NK-92 (cell line): ENCODE data around the gene ARRDC2.
"Not testable (repeated sequence)": the region's sequence is repeated elsewhere in the genome, so short reads cannot be mapped to it uniquely, and the experiment has no call there.

Source experiments
- DNase-seq: peaks from one replicate; lab custom pipeline; 2025; ENCODE audit not compliant: unreplicated experiment; lab: John Stamatoyannopoulos, UW

The ARRDC2 gene

DNA sequence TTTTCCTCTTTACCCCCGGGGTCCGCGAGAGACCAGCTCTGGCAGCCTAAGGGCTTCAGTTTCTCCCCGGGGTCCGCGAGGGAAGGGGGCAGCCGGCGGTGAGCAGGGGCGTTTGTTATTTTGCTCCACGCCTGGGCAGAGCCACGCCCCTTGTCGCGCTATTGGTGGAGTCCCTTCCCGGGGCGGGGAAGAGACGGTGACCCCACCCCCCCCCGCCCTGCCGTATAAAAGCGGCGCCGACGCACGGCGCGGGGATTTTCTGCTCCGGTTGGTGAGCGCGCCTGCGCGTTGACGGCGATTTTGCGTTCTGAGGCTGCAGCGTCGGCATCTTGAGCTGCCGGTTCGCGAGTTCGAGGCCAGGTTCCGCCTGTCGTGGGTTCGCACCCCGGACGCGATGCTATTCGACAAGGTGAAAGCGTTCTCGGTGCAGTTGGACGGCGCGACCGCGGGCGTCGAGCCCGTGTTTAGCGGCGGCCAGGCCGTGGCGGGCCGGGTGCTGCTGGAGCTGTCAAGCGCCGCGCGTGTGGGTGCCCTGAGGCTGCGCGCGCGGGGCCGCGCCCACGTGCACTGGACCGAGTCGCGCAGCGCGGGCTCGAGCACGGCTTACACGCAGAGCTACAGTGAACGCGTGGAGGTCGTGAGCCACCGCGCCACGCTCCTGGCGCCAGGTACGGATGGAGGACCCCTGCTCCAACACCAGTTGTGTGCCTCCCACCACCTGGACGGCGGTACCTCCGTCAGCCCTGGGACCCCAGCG is at the start of gene ARRDC2:
Gene ARRDC2, plus strand, starts transcription at position 254 of the 757 bp plus-strand sequence. Its CDS starts 141 bp downstream, at position 395.
- DNase-seq: peak; percentile 61

DNA sequence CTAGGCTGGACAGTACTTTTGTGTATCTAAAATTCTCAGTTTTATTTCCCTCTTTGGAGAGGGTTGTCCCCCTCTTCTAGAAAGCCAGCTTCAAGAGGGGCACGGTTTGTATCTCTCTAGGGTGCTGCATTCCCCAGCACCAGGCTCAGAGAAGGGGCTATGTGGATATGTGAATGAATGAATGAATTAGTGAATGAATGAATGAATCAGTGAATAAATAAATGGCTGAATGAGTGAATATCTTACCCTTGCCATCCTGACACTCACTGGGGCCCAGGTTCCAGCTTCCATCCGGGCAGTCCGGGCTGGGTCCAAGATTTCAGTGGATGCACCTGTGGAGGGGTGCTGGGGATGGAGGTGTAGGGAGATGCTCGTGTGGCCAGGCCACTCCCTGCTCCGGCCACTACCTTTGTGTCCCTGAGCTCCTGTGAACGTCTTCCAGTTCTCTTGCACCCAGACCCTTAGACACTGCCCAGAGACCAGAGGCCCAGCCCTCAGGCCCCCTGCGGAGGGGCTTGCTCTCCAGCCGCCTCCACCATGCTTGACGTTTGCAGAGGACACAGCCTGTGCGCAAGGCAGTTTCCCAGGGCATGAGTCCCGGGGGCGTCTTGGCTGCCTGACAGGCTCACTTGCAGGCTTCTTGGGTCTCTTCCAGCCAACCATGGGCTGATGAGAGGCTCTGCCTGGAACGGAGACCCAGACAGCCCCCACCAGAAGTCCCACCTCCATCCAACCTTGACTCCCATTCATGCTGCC is 43.9 kb upstream of the ARRDC2 start:
- DNase-seq: no peak

DNA sequence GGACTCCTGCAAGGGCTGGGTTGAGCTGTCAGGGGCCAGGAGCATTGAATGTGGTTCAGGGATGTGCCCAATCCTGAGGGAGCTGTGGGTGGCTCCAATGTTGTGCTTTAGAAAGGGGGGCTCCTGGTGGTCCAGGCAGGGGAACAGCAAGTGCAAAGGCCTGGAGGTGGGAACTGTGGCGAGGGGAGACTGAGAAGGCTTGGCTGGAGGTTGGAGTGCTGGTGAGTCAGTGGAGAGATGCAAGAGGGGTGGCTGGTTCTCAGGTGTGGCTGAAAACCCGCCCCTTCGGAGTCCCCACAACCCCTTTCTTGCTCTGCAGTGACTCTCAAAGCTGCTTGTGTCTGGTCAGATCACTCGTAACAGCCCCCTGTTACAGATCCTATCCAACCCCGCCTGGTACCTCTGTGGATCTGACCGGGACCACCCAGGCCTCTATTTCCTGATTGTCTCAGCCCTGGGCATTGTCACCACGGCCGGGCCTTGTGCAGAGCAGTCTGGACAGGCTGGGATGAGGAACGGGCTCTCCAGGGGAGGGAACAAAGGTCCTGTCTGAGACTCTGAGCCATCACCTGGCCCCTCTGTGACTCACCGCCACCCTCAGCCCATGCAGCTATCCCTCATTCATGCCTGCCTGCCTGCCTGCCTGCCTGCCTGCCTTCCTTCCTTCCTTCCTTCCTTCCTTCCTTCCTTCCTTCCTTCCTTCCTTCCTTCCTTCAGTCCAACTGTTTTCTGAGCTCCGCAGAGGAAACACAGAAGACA is 42.4 kb upstream of the ARRDC2 start:
- no peak for DNase-seq

DNA sequence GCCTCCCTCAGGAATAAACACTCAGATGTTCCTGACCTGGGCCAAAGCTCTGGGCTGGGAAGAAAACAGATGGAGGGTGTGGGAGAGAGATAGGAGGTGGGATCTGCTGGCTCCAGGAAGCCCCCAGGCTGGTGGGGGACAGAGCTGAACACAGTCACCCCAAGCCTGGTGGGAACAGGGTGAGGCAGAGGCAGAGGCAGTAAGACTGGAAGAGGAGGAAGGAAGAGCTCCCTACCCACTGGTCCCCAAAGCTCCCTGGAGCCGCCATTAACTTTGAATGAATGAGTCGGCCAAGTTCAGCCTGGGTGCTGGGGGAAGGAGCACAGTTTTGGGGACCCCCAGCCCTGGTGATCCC is 41.9 kb upstream of the ARRDC2 start:
- no peak for DNase-seq

DNA sequence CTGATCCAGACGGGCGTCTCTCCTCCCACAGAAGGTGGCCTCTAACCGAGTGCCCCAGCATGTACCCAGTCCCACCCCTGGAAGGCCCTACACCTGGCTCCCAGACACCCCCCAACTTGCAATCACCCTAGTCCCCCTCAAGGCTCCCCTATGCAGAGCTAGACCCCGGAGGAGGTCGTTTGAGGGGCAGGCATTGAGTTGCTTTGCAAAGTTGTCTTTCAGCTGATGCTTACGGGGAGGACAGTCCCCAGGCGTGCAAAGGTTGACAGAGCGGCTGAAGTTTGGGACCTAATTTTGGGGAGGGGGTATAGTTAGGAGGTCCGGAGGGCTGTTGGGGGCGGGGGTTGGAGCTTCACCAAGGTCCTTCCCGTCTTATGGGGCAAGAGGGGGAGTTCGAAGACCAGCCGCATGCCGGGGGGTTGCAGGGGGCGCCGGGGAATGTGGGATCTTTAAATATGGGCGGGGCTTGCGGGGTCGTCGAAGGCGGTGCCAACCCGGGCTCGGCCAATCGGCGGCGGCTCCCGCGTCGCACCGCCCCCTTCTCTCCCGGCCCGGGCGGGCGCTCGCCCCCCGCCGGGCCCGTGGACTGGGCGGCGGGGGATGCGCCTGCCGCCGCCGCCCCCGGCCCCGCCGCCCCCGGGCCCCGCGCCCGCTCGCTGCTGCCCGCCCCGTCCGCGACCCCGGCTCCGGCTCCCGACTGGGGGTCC is 41.3 kb upstream of the ARRDC2 start, which contains the start of gene KCNN1:
Gene KCNN1, plus strand, starts transcription at position 558 of the 707 bp plus-strand sequence. CDS start 6,782 bp downstream, outside the sequence.
- no peak for DNase-seq

DNA sequence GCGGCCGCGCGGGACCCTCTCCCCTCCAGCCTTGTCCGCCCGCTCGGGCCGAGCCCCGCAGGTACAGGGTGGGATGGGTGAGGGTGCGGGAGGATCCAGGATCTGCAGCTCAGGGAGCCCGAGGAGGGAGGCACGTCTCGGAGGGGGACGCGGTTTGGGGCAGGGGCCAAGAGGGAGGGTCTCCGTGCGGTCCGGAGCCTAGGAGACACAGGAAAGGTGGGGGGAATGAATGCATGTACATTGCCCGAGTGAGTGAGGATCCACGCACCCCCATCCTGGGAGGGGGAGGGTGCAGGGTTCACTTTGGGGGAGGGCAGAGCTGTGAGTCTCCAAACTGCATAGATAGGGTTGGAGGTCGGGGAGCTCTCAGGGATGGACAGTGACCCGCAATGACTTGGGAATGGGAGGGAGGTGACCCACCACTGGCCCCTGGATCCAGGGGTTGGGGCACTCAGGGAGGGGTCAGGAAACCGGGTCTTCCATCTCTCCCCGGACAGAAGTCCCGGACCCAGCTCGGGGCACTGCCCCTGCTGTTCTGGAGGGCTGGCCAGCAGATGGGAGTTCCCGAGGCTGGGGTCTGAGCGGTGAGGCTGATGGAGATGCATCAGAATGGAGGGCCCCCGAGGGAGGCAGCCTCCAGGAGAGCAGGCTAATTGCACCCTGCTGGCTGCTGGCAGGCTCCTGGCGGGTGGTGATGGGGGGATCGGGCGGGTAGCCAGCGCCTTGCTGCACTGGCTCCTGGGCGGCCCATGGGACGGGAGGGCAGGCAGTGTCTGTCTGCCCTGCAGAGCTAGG is 40.5 kb upstream of the ARRDC2 start:
- DNase-seq: no peak

DNA sequence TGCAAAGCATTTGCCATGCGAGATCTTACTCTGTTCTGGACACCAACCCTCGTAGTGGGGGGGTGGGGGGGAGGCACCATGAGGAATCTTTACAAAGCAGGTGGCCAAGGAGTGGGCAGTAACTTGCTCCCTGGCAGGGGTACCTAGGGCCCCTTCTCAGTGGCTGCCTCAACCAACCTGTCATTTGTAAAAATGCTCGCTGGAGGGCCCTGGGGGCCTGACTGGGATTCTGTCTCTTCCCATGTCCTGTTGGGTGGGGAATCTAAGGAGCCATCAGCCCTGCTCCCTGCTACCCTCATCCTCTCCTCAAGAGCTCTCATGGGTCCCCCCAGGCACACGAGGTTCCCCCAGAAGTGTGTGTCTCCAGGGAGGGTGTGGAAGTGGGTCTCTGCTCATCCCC is 39.6 kb upstream of the ARRDC2 start:
- DNase-seq: no peak

DNA sequence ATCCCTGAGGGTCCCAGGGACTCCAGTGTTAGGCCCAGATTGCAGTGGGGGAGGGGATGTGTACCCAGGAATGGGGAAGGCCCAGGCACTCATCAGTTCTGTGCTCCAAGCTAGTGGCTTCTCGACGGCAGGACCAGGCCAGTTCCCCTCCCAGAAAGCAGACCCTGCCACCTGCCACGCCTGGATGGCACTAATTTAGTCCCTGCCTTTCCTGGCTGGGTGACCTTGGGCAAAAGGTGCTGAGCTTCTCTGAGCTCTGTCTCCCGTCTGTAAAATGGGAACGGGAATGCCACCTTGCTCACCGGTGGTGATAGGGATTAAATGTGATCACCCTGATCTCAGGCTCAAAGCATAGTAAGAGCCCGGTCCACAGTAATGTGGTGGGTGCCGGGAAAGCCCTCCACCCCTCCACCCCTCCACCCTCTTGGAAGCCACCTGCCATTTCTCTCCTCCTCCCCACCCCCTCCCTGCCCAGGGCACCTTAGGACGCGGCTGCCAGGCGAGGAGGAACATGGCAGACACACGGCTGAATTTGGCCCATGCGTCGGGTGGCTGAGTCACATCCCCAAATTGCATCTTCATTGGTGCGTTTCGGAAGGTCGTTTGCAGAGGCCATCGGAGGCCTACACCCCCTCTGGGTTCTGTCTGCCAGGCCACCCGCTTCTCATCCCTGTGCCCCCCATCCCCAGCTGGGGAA is 38.7 kb upstream of the ARRDC2 start:
- DNase-seq: no peak

DNA sequence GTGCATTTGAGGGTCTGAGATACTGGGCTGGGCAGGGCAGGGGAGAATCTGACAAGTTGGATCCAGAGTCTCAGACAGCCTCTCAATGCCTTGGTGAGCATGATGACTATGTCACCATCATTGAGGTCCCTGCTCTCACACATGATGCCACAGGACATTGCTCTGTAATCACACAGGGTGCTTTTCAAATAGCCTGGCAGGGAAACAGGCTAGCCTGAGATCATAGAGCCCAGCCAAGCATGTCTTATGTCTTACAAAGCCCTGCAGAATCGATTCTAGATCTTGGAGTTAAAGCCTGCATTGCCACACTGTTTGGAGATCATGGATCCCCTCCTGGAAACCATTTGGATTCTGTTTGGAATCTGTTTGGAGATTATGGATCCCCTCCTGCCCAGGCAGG is 35.7 kb upstream of the ARRDC2 start:
- DNase-seq: no peak

DNA sequence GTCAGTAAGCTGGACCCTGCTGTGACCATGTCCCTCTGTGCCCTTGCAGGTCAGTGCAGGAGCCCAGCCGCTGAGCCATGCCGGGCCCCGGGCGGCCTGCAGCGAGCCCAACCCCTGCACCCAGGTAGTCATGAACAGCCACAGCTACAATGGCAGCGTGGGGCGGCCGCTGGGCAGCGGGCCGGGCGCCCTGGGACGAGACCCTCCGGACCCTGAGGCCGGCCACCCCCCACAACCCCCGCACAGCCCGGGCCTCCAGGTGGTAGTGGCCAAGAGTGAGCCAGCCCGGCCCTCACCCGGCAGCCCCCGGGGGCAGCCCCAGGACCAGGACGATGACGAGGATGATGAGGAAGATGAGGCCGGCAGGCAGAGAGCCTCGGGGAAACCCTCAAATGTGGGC is 34.2 kb upstream of the ARRDC2 start:
- DNase-seq: no peak

DNA sequence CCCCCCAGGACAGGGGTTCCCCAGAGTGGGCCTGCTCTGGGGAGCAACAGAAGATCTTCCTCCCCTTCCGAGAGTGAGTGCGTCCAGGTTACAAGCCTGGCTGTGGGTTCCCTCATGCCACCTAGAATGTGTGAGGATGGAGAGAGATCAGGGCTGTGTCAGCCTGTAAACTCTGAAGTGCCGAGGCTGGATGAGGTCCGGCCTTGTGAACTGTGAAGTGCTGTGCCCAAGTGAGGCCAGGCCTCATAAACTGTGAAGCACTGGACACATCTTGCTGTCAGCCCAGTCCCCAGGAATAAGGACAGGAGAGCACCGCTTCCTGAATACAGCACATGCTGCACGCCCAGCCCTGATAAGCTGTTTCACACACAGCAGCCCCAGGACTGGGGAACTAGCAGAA is 33.4 kb upstream of the ARRDC2 start:
- no peak for DNase-seq

DNA sequence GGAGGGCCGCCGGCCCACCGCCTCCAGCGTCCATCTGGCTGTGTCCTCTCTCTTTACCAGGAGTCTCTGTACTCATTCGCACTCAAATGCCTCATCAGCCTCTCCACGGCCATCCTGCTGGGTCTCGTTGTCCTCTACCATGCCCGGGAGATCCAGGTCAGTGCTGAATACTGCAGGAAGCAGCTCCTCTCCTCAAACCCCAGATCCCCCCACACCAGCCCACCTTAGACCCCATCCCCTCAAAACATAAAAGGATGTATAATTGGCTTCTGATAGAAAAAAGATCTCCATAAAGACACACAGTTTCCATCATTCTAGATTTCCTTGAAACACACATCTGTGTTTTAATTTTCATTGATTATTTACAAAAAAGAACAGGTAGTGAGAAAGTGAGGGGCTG is 32.9 kb upstream of the ARRDC2 start:
- no peak for DNase-seq

DNA sequence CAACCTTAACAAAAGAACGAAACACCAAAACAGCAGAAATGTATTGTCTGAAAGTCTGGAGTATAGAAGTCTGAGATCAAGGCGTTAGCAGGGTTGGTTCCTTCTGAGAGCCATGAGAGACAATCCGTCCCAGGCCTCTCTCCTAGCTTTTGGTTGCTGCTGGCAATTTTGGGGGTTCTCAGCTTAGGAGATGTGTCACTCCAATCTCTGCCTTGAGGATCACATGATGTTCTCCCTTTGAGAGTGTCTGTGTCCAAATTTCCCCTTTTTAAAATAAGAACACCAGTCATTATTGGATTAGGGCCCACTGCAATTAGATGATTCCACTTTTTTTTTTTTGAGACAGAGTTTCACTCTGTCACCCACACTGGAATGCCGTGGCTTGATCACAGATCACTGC is 30.9 kb upstream of the ARRDC2 start:
- no peak for DNase-seq

DNA sequence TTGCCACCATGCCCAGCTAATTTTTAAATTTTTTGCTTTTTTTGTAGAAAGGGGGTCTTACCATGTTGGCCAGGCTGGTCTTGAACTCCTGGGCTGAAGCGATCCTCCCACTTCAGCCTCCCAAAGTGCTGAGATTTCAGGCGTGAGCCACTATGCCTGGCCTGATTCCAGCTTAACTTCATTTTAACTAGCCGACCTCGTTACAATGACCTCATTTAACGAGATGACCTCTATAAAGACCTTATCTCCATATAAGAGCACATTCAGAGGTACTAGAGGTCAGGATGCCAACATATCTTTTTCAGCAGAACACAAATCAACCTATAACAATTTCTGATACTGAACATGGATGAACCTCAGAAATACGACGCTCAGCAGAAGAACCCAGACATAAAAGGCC is 30.5 kb upstream of the ARRDC2 start:
- DNase-seq: no peak

DNA sequence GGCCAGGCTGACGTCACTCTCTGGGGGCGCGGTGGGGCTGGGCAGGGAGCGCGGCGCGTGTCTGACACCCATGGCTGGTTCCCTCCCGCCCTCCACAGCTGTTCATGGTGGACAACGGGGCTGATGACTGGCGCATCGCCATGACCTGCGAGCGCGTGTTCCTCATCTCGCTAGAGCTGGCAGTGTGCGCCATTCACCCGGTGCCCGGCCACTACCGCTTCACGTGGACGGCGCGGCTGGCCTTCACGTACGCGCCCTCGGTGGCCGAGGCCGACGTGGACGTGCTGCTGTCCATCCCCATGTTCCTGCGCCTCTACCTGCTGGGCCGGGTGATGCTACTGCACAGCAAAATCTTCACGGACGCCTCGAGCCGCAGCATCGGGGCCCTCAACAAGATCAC is 26.4 kb upstream of the ARRDC2 start:
- no peak for DNase-seq

DNA sequence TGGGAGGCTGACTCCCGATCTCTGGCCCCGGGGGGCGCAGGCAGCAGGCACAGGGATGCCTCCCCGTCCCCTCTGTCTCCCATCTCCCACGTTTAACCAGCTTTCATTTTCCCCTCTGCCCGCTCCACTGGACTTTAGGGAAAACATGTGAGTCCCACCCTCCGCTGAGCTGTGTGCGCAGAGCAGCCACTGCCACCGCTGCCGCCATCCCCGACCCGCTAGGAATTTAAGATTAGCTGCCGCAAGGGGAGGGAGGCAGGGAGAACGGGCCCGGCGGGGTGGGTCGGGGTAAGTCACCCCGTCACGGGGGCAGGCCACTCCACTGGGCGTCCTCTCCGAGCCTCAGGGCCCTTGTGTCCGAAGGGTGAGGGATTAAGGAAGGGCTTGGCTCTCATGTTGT is 25.5 kb upstream of the ARRDC2 start:
- DNase-seq: no peak

DNA sequence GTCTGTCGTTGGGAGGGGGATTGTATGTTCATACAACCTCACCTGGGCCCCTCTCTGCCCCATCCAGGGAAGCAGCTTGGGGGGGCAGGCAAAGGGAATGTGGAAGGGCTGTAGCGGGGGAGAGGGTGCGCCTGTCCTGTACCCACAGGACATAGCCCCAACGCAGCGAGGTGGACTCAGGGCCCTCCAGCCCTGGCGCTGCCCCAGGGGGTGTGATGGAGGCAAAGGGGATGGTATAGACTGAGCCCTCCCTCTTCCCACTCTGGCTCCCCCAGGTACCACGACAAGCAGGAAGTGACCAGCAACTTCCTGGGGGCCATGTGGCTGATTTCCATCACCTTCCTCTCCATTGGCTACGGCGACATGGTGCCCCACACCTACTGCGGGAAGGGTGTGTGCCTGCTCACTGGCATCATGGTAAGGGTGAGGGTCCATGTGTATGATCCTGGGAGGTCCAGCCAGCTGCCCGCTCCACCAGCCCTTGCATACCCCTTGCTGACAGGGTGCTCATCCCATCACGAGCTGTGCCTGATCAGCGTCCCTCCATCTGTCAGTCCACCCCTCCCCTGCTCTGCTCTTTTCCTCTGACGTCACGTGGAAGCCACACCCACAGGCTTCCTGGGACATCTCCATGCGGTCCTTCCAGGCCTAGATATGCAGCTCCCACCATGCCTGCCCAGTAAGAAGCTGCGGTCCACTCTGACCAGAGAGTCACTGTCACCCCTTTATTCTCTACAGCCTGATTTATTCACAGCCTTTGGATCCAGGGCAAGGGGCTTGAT is 22.7 kb upstream of the ARRDC2 start:
- no peak for DNase-seq

DNA sequence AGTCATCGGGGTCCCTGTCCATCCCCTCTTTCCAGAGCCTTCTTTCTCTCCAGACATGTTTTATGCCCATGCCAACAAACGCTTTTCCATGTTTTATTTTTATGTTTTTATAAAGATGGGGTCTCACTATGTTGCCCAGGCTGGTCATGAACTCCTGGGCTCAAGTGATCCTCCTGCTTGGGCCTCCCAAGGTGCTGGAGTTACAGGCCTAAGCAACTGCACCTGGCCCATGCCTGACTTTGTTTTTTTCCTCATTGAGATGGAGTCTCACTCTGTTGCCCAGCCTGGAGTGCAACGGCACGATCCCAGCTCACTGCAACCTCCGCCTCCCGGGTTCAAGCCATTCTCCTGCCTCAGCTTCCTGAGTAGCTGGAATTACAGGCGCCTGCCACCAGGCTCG is 21.4 kb upstream of the ARRDC2 start:
- not testable (repeated sequence) for DNase-seq

DNA sequence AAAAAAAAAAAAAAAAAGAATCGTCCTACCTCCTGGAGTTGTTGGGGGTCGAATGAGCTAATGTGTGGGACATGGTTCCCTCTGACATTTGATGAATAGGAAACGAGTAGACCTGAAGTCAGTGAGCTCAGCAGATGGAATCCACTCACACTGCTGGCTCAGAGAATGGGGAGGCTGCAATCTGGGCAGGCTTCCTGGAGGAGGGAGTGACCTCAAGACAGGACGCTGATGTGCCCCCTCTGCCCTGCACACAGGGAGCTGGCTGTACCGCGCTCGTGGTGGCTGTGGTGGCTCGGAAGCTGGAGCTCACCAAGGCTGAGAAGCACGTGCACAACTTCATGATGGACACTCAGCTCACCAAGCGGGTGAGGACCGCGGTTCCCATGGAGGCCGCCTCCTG is 19.8 kb upstream of the ARRDC2 start:
- no peak for DNase-seq
